CD4-positive, alpha-beta T cell treated with Interleukin-2 at 100 ng/mL for 4 hours (primary cell): Measurements from ENCODE around the gene METRNL.

Experiments
- DNase-seq: peaks from one replicate; pipeline ENCODE4 v3.0.0-alpha.2; 2020; ENCODE audit warnings: low spot score

METRNL gene

DNA sequence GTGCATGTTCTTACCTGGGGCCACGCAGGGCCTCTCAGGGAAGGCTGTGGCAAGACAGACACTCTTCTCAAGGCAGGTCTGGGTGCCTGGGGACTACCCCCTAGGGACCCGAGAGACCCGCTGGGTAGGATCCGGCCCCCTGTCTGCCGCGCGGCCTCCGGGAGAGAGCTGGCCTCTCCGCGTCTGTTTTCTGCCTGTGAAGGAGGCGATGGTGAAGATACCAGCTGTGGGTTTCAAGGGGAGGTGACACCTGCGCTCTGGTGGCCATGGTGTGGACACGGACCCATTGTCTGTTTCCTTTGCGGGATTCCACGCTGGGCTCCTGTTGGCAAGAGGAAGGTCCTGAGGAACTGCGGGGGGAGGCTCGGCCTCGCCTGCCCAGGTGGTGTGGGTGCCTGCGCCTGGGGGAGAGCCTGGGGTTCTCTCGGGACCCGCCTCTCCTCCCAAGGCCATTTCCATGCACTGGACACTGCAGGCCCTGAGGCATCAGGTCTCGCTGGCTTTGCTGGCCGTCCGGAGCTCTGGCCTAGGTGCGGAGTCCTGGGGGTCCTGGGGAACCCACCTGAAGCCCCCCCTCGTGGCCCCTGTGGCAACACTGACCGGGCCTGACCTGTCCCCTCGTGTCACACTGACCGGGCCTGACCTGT is 12.2 kb upstream of the METRNL start:
- no peak for DNase-seq

DNA sequence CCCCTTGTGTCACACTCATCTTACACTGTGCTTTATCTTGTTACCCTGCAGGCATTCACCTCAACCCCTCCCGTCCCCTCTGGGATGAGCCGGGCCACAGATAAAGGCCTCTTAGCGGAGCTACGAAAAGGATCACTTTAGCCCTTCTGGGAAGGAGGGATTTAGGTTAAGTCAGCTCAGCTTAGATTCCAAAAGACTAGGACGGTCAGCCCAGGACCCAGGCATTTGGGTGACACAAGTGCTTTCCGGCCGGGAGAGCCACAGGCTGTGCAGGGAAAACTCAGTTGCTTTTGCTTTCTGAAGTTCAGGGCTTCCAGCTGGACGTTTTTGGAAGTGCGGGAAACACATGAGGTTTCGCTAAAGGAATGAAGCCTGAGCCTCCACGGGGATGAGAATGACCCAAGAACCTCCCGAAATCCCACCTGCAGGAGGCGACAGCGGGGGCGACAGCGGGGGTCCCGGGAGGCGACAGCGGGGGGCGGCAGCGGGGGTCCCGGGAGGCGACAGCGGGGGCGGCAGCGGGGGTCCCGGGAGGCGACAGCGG is 11.6 kb upstream of the METRNL start:
- DNase-seq = no peak

DNA sequence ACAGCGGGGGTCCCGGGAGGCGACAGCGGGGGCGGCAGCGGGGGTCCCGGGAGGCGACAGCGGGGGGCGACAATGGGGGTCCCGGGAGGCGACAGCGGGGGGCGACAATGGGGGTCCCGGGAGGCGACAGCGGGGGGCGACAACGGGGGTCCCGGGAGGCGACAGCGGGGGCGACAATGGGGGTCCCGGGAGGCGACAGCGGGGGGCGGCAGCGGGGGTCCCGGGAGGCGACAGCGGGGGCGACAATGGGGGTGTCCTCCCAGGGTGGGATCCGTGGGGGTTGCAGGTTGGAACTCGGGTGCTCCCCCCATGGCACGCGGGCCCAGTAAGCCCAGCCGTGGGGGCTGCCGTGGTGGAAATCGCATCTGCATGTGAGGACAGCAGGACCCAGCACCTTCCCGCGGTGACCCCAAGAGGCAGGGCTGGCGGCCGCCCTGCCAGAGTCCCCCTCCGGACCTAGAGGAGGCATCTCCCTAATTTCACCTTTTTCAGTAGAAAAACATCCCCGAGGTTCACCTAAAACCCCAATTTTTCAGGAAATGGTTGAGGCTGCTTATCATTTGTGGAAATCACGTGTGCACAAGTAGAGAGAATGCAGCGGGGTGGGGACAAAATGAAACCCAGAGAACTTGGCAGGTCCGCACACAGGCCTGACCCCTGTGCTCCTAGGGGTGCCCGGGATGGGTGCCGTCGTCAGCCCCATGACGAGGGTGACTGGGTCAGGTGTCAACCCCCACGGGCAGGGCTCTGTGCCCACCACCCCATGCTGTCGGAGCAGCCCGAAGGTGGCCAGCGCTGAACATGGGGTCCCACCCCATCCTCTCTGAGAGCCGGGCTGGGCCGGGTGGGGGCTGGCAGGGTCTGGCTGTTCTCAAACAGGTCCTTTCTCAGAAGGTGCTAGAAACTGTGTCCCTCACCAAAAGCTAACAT is 10.5 kb upstream of the METRNL start:
- DNase-seq = no peak

- no peak for DNase-seq
These were observed 9.9 kb upstream of the METRNL start for GRCh38 chr17:83069571-83069906.

DNA sequence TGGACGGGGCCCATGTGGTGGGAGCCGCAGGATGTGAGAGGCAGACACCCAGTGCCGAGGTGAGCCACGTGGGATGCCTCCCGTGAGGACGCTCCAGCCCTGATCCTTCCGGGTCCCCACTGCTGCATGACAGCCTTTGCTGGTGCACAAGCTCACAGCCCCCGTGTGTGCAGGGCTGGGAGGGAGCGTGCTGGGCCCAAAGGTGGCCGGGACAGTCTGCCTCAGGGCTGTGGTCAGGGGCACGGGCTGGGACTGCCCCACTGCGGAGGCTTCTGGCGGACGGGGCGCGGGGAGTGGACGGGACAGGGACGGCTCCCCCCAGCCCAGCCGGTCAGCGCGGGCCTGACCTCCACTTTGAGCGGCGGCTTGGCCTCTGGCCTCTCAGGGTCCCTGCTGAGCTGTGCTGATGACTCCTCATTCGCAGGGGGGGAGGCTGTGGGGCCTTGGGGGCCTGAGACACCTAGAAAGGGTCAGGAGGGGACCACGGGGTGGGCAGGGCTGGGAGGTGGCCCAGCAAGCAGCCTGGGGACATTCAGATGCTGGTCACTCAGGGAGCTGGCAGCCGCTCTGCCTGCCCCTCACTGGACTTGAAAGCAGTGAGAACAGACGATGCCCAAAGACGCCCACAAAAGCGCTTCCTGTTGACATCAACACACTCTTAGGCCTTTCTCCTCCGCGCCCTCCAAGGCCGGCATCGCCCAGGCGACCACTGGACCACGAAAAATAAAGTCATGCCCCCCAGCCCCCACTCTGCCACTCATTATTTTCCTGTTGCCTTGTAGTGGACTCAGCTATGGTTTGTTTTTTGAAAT is 9.3 kb upstream of the METRNL start:
- DNase-seq = no peak

GRCh38 chr17:83070800-83071341 is 8.5 kb upstream of the METRNL start:
- DNase-seq = no peak

- no peak for DNase-seq
These were observed 8.0 kb upstream of the METRNL start for GRCh38 chr17:83071365-83071764.

- no peak for DNase-seq
These were observed 7.3 kb upstream of the METRNL start for GRCh38 chr17:83071966-83072562.

GRCh38 chr17:83072600-83073358 is 6.6 kb upstream of the METRNL start:
- DNase-seq = no peak

- no peak for DNase-seq
These were observed 5.9 kb upstream of the METRNL start for GRCh38 chr17:83073389-83074063.

DNA sequence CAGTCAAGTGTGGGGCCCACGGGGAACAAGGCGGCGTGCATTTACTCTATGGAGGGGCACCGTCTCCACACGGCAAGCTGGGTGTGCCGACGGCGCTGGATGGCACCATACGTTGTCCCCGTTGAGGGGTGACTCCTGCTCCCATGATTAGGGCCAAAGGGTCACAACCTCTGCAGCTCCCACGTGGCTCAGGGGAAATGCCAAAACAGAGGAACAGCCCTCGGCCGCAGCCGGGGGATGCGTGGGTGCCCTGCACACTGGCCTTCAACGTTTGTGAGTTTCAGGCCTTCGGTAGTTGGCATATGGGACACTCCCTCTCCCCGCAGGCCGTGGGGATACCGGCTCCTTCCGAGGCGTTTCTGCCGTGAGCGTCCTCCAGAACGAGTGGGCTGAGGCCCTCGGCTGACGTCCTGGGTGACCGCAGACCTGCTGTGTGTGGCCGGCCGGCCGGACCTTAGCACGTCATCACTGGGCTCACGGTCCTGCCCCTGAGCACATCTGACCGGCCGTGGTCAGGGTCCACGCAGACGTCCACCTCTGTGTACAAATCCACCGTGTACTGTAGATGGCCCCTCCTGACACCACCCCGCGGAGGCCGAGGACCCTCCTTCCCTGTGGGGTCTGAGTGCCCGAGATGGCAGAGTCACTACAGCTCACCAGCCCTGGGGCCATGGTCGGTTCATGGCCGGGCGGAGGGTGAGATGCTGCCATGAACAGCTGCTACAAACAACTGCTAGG is 4.8 kb upstream of the METRNL start:
- DNase-seq = no peak

DNA sequence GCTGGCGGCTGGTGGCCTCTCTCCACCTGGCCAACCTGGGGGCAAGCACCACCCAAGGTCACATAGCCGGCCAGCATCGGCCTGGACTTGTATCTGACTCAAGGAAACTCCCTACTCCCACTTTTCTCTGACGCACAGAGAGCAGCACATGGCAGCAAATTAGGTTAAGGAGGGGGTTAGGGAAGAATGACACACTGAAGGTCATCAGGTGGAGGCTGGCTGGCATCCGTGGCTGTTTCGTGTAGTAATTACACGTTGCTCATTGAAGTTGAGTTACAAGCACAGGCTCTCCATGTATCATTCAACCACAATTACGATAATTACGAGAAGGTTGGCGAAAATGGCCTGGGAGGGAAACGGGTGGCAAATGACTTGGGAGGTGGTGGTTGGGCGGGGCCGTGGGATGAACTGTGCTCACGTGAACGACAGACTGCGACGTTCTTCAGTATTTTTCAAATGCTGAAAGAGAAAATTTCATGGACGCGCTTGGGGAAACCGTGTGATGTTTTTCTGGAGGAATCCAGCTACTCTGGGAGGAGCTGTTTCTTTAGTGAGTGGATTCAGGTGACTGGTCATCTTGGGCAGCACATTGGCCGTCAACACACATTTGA is 4.0 kb upstream of the METRNL start:
- DNase-seq = no peak

- peak; percentile 7 for DNase-seq
These were observed 2.5 kb upstream of the METRNL start for GRCh38 chr17:83076938-83077337.

DNA sequence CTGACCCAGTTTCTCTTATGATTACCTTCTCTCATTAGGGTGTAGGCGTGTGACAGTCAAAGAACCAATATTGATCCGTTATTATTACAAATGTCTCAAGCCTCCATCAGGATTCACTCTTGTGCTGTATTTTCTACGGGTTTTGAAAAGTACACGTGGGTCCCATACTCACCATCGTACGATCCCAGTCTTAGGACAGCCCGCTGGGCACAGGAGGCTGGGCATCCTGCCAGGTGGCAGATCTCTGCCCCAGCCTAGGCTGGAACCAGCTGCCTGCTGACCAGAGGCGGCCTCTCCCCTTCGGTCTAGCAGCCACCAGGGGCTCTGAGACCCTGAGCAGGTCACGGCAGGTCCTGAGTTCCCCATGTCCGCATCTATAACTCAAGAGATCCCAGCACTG is 2.0 kb upstream of the METRNL start:
- no peak for DNase-seq

DNA sequence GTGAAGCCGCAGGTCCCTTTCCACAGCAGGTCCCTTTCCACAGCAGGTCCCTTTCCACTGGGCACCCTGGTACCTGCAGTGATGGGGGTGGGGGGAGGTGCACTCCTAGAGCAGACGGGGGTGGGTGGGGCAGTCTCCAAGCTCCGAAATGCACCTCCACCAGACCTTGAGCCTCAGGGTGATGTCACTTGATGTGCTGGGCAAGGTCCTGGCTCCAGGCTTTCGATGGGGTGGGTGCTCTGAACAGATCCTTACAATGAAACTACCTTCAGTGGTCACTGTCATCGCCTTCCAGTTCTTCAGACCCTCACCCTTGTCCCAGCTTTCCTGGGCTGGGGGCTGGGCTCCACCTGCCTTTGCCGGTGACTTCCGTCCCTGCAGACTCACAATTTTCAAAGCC is 1.5 kb upstream of the METRNL start:
- DNase-seq = no peak

DNA sequence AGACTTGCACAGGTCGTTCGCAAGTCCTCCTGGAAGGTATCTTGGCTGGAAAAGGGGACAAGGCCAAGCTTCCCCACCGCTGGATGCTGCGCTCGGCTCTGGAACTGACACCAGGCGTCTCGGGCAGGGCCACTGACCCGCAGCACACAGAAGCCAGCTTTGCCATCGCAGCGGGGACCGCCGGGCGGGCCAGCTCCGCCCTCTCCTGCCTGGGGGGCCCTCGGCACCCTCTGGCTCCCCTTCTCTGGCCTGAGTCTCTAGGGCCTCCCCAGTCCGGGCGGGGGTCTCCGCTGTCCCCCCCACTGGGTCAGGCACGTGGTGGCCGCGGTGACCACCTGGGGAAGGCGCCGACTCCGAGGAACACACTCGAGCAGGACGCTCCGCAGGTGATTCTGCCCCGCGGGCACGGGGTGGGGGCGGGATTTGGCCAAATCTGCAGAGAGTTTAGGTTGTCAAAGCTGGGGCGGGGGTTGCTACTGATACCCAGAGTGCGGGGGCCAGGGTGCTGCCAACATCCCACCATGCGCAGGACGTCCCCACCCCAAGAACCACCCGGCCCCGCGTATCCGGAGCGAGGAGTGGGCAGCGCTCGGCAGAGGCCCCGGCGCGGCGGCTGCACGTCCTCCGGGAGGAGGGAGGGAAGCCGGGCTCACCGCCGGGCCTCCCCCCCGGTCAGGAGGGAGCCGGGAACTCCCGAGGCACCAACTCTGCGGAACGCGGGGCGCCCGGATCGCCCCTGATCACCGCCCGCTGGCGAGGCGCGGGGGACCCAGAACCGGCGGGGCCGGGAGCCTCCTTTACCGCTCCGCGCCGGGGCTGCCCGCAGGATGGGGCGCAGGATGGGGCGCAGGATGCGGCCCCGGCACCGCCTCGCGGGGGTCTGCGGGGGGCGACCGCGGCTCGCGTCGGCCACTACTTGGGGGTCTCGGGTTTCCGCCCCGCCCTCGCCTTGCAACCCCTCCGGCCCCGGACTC is 744 bp upstream of the METRNL start:
- DNase-seq = peak; percentile 5

DNA sequence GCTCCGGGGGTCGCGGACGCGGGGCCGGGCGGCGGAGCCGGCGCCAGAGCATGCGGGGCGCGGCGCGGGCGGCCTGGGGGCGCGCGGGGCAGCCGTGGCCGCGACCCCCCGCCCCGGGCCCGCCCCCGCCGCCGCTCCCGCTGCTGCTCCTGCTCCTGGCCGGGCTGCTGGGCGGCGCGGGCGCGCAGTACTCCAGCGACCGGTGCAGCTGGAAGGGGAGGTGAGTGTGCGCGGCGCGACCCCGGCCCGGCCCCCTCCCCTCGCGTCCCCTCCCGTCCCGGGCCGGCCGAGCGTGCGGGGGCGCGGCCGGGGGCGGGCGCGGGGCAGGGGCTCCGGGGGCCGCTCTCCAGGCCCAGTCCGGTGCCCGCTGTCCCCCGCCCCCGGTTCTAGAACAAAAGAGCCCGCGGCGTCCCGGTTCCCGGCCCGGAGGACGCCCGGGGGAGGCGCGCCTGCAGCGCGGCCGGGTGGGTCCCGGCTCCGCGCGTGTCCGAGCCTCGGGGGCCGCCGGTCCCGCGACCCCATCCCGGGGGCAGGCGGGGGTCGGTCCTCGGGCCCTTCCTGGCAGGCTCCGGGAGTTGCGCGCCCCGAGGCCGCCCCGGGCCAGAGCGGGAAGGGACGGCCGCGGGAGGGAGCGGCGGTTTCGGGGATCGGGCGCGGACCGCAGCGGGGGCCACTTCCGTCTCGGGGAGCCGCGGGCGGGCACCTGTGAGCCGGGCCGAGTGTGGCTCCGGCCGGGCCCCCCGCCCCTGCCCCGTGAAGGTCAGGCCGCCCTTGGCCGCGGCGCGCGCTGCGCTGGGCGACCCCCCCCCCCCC is 563 bp downstream of the METRNL start:
- no peak for DNase-seq
